Measurements from ENCODE around the gene AGMAT.
A peak's percentile ranks its signal among the peaks of the same experiment; 100 is the strongest.

AGMAT gene

GRCh38 chr1:15568387-15569073, 16.3 kb downstream of the AGMAT start:
- DNase-seq (ENCODE audit: low spot score) = no peak

GRCh38 chr1:15559189-15559810, 25.6 kb downstream of the AGMAT start:
- no peak for DNase-seq (ENCODE audit: low spot score)

DNA sequence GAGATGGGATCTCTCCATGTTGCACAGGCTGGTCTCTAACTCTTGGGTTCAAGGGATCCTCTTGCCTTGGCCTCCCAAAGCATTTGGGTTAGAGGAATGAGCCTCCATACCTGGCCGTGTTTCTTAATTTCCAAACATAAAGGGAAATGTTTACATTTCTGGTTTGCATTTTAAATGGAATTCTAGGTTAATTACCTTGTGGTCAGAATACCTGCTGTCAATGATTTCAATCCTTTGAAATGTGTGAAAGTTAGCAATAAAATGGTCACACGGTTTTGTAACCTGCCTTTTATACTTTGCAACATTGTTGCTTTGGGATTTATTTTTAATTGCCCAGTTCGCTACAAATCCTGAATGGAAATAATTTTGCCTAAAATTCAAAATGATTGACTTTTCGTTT, 26.3 kb downstream of the AGMAT start:
- no peak for DNase-seq (ENCODE audit: low spot score)

DNA sequence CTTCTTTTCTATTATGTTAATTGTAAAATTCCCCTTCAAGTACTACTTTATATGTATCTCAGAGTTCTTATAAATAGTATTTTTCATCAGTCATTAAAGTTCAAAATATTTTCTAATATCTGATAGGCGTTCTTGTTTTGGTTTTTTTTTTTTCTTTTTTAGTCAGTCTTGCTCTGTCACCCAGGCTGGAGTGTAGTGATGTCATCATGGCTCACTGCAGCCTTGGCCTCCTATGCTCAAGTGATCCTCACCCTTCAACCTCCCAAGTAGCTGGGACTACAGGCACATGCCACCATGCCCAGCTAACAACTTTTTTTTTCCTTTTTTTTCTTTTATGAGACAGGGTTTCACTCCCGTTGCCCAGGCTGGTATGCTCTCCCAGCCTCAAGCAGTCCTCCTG, 27.3 kb downstream of the AGMAT start:
- no peak for DNase-seq (ENCODE audit: low spot score)

DNA sequence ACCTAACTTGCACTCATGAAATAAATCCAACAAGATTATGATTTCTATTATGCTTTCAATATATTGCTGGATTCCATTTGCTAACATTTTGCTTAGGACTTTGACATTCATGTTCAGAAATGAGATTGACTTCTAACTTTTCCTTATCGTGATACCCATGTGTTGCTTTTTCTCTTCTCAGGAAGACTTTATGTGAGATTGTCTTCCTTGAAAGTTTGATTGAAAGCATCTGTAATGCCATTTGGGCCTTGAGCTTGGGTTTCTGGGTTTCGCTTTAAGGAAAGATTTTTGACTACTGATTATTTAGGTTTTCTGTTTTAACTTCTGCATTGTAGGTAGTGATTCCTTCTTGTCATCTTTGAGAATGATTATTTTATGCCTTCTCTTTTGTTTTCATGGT, 27.8 kb downstream of the AGMAT start:
- DNase-seq (ENCODE audit: low spot score) = no peak

DNA sequence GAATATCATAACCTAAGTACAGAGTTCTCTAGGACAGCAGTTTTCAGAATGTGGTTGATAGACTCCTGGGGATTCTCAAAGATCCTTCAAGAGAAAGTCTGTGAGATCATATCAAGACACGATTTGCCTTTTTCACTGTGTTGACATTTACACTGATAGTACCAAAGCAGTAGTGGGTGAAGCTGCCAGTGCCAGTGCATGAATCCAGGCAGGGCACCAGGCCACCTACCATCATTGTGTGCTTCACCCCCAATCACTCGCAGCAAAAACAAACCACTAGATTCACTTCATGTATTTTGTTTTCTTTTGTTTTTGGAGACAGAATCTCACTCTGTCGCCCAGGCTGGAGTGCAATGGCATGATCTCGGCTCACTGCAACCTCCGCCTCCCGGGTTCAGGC, 34.3 kb downstream of the AGMAT start:
- no peak for DNase-seq (ENCODE audit: low spot score)

GRCh38 chr1:15546641-15547040, 38.2 kb downstream of the AGMAT start:
- peak; percentile 66 for DNase-seq (ENCODE audit: low spot score)

DNA sequence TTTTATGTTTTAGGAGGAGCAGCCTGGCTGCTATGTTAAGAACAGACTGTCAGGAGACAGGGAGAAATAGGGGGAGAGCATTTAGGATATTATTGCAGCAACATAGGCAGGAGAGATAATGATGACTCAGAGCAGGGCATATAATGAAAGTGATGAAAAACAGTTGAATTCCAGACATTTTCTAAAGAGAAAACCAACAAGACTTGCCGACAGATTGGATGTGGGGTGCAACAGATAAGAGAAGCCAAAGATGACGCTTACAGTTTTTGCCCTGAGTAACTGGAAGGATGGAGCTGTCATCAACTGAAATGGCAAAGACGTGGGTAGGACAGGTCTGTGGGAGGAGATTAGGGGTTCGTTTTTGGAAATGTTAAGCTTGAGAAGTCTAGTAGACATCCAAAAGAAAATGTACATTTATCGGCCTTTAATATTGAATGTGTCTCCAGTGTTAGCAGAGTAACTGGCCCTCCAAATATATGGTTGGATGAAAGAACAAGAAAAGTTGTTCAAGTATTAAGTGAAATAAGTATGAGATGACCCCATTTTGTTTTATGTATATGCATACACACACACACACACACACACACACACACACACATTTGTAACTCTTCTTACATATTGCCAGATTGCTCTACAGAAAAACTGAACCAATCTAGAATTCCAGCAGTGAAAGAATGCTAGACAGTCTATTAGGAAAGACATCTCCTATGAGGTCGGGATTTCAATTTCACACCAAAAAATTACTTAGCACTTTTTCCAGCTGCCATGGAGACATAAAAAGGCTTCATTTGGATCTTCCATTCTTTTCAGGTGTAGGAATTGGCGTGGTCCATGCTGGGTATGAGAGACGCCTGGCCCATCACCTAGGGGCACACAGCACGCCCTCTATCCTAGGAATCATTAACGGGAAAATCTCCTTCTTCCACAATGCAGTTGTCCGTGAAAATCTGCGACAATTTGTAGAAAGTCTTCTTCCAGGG, 41.0 kb downstream of the AGMAT start:
- DNase-seq (ENCODE audit: low spot score) = no peak

DNA sequence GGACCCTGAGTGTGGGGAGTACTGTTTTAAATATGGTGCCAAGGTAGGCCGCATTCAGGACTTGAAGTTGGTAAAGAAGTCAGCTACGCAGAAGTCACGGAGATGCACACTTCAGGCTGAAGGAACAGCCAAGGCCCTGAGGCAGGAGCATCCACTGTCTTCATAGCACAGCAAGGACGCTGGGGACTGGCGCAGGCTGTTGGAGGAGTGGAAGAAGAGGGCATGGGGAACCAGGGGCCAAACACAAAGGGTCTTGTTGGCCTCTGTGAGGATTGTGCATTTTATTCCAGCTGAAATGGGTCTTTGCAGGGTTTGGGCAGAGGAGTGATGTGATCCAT, 41.6 kb downstream of the AGMAT start:
- no peak for DNase-seq (ENCODE audit: low spot score)

GRCh38 chr1:15542388-15543250, 42.2 kb downstream of the AGMAT start:
- DNase-seq (ENCODE audit: low spot score) = no peak

DNA sequence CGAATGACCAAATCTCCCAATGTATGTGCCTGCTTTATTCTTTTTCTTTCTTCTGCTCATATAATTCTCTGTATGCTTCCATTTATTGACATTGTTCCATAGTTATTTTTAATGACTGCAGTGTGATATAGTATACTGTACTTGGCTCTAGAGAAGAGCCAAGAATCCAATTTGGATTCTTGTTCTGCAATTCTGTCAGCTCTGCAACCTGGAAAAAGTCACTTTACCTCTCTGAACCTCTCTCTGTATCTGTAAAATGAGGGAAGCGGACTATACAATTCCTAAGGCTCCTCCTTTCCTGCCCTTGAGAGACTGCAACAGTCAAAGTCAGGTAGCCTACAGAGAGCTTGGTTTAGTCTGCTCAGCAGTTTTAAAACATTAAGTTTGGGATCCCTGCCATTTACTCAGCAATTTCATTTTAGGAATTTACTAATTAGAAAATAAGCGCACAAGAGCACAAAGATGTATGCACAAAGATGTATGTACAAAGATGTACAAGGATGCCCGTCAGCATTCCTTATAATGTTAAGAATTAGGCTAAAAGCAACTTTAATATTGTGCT, 43.5 kb downstream of the AGMAT start:
- DNase-seq (ENCODE audit: low spot score) = no peak

- no peak for DNase-seq (ENCODE audit: low spot score)
Measured at GRCh38 chr1:15540186-15540585, 44.7 kb downstream of the AGMAT start.

- no peak for DNase-seq (ENCODE audit: low spot score)
Measured at GRCh38 chr1:15538771-15539170, 46.1 kb downstream of the AGMAT start.

DNA sequence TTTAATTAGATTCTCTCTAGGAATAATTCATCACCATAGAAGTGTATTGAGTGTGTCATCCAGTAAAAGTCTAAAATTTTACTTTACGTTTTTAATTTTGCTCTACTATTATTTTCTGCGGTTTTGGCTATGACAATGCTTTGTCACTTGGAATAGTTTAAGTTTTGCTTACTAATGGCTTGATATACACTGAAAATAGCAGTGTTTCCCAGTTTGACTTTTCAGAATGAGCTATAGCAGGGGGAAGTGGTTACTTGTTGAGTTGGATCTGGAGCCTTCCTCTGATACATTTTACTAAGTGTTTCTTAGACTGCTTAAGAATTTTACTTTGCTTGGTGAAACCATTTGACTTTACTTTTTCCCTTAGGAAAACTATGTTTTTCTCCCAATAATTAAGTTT, 53.2 kb downstream of the AGMAT start:
- no peak for DNase-seq (ENCODE audit: low spot score)

- no peak for DNase-seq (ENCODE audit: low spot score)
Measured at GRCh38 chr1:15531003-15531402, 53.8 kb downstream of the AGMAT start.

- DNase-seq (ENCODE audit: low spot score) = peak; percentile 100
Measured at GRCh38 chr1:15526490-15527339, 58.1 kb downstream of the AGMAT start, which contains the start of gene DNAJC16. DNAJC16 (plus strand) TSS chr1:15526848; CDS start chr1:15529106, 2,258 bp downstream.

DNA sequence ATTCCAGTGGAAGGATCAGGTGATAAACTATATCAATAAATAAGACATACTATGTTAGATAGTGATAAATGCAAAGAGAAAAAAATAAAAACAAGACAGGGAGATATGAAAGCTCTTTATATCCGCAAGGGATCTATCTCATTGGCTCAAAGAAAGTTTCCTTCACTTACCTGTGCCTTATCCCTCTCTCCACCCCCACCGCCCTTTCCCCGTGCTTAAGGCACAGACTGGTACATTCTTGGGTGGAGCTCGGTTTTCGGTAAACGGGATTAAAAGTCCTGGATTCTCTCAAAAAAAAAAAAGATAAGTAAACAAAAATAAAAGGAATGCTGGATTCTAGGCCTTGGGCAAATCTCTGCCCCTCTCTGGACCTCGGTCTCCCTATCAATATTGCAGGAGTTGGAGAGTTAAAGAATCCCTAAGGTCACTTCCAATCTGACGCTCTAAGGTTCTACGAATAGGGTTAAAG, 58.8 kb downstream of the AGMAT start:
- no peak for DNase-seq (ENCODE audit: low spot score)

DNA sequence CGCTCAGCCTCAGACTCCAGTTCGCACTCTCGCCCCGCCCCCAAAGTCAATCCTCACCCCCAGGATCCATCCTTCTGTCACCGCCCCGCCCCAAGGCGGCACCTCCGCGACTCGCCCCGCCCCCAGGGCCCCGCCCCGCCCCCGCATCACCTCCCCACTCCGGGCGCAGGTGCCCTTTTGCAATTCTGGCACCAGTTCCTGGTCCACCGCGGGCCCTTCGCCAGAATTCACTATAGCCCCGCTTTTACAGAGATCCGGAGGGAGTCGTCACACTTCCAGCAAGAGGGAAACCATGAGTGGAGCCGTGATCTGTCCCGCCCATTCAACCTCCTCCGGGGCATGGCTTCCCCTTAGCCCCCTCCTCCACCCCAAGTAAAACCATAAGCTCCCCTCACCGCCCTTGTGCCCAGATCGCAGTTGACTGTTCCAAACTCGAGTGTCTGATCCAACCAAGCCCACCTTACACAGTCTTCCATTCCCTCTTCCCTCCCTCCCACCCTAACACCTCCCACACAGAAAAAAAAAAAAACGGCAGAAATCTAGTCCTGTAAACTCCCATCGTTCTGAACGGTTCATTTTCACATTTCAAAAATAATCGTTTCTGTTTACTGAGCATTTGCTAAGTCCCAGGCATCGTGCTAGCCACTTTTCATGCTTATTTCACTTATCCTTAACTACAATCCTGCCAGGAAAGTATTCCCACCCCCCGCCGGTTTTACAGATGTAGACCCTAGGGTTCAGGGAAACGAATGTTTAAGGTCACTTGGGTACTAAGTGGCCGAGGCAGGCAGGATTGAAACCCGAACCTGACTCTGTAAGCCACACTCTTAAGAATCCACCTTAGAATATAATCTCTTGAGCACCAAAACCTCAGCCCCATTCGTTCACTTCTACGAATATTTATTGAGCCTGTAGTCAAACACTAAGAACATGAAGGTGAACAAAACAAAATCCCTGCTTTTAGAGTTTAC, 59.5 kb downstream of the AGMAT start:
- peak; percentile 49 for DNase-seq (ENCODE audit: low spot score)
